Measurements from ENCODE around the gene KCNK6.

GRCh38 chr19:38276942-38277517 is 42.6 kb upstream of the KCNK6 start:
- TF ChIP-seq SPI1 (IDR thresholded peaks at IDR 0.05; ENCODE audit: borderline replicate concordance, low read depth), result no peak
- TF ChIP-seq CTCF (IDR thresholded peaks at IDR 0.05; ENCODE audit: insufficient read depth, low read length), result no peak
